ENCODE measurements around the gene DTX2.
"Not testable (repeated sequence)": the region's sequence is repeated elsewhere in the genome, so short reads cannot be mapped to it uniquely, and the experiment has no call there.

Gene DTX2

DNA sequence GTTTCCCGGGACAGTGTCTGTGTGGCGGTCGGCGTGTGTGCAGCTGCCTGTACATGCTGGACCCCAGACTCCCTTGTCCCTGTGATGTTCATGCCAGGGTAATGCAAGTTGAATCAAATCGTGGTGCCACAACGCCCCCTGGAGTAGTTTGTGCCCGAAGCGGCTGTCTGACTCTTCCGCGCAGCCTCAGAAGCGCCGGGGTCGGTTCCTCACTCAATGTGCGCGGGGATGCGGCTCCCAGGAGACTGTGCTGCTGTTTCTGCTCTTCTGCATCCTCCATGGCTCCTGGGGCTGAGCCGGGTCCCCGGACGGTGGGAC lies 38.4 kb downstream of the DTX2 start:
- DNase-seq (ENCODE audit: low read depth) = not testable (repeated sequence)

DNA sequence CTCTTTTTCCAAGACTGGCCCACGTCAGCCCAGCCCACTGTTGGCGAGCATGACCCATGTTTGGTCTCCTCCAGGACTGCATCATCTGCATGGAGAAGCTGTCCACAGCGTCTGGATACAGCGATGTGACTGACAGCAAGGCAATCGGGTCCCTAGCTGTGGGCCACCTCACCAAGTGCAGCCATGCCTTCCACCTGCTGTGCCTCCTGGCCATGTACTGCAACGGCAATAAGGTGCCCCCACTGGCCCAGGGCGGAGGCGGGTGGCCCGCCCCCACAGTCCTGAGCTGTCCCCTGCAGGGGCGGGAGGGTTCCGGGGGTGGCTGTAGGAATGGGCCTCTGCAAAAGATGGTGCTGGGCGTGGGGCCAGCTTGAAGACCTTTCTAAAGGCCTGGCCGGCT lies 40.7 kb downstream of the DTX2 start:
- not testable (repeated sequence) for DNase-seq (ENCODE audit: low read depth); H3K4me3 ChIP-seq (ENCODE audit: low read depth, low read length)

More for the DNA sequence above, 38.4 kb downstream of the DTX2 start:
- not testable (repeated sequence) for H3K4me3 ChIP-seq (ENCODE audit: low read depth, low read length)

DNA sequence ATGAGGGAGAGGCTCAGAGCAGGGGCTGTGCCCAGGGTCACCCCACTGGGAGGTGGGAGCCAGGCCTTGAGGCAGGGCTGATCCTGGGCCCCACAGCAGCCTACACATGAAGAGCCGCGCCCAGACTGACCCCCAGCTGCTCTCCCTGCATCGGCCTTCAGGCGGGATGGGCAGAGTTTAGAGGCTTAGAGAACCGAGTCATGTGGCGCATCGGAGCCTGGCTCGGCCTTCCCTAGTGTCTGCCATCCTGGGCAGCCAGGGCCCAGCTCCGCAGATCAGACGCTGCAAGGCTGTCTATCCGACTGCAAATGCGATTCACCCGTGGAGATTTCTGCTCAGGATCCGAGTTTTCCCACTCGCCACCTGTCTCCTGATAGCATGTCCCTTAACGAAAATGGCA lies 41.3 kb downstream of the DTX2 start:
- DNase-seq (ENCODE audit: low read depth); H3K4me3 ChIP-seq (ENCODE audit: low read depth, low read length): not testable (repeated sequence)

DNA sequence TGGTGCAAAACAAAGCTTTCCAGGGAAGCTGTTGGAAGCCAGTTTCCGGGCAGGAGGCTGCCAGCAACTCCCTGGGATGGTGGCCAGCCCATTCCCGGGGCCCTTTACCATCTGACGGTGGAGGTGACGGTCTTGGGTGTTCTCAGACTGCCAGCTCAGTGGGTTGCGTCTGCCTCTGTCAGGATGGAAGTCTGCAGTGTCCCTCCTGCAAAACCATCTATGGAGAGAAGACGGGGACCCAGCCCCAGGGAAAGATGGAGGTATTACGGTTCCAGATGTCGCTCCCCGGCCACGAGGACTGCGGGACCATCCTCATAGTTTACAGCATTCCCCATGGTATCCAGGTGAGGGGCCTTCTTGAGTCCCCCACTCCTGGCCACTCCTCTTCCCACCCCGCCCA lies 41.7 kb downstream of the DTX2 start:
- H3K4me3 ChIP-seq (ENCODE audit: low read depth, low read length); DNase-seq (ENCODE audit: low read depth): not testable (repeated sequence)

DNA sequence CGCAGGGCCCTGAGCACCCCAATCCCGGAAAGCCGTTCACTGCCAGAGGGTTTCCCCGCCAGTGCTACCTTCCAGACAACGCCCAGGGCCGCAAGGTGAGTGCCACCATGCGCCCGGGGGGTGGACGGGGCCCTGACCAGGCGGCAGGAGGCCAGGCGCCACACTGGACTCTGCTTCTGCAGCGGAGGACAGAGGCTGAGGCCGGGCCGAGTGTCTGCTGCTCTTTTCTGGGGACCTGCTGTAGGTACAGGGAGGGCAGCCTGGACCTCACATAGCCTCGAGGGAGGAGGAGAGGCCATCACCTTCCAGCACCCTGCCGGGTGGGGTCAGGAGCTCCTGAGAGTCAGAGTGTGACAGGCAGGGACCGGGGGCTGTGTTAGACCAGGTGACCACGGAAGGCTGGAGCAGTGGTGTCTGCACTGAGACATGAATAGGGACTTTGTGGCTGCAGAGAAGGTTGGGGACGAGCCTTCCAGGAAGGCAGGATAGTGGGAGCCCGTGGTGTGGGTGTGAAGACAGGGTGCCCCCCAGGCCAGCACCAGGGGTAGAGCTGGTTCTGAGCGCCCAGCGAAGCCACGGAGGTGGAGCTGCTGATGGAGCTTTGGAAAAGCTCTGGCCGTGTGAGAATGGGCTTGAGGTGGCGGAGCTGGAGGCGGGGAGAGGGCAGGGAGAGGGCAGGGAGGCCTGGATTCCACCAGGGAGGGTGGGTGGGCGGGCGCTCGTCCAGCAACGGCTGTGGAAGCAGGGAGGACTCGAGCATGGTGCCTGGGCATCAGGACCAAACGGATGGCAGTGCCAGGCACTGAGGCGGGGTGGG lies 43.0 kb downstream of the DTX2 start:
- not testable (repeated sequence) for H3K4me3 ChIP-seq (ENCODE audit: low read depth, low read length); DNase-seq (ENCODE audit: low read depth)

DNA sequence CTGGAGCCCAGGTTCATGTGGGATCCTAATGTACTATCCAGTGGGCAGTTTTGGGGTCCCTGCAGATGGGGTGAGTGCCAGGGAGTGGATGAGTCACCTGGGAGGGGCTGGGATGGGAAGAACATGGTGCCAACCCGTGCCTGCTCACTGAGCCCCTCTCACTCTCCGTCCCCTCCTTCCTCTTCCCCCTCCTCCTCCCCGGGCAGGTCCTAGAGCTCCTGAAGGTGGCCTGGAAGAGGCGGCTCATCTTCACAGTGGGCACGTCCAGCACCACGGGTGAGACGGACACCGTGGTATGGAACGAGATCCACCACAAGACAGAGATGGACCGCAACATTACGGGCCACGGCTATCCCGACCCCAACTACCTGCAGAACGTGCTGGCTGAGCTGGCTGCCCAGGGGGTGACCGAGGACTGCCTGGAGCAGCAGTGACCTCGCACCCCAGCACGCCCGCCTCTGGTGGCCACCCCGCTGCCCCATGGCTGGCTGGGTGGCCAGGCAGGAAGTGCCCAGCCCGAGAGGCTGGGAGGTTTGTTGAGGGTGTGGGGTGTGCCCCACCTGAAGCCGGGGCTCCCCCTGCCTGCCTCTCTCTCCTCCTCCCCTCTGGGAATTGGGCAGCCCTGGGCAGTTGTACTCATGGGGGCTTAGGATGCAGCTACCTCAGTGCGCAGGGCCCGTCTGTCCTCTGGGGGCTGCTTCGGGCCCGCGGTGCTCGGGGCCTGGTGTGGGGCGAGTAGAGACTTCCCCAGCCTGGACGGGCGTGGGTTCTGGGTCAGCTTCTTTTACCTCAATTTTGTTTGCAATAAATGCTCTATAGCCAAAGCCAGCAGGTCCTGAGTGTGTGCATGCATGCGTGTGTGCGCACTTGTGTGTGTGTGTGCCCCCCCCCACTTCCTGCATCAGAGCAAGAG lies 43.9 kb downstream of the DTX2 start:
- TF ChIP-seq MYC (IDR thresholded peaks at IDR 0.05; ENCODE audit: low read depth, low read length) (no peak), POLR2A (IDR thresholded peaks at IDR 0.05; ENCODE audit: extremely low read depth, insufficient read length) (no peak)
- TF ChIP-seq, protein P1, sequence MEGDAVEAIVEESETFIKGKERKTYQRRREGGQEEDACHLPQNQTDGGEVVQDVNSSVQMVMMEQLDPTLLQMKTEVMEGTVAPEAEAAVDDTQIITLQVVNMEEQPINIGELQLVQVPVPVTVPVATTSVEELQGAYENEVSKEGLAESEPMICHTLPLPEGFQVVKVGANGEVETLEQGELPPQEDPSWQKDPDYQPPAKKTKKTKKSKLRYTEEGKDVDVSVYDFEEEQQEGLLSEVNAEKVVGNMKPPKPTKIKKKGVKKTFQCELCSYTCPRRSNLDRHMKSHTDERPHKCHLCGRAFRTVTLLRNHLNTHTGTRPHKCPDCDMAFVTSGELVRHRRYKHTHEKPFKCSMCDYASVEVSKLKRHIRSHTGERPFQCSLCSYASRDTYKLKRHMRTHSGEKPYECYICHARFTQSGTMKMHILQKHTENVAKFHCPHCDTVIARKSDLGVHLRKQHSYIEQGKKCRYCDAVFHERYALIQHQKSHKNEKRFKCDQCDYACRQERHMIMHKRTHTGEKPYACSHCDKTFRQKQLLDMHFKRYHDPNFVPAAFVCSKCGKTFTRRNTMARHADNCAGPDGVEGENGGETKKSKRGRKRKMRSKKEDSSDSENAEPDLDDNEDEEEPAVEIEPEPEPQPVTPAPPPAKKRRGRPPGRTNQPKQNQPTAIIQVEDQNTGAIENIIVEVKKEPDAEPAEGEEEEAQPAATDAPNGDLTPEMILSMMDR (IDR thresholded peaks at IDR 0.05; ENCODE audit: low read depth, low read length) = no peak
- TF ChIP-seq, protein P2, sequence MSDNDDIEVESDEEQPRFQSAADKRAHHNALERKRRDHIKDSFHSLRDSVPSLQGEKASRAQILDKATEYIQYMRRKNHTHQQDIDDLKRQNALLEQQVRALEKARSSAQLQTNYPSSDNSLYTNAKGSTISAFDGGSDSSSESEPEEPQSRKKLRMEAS (IDR thresholded peaks at IDR 0.05; ENCODE audit: low read depth, low read length) = no peak
- DNase-seq (ENCODE audit: low read depth) = peak; percentile 5

DNA sequence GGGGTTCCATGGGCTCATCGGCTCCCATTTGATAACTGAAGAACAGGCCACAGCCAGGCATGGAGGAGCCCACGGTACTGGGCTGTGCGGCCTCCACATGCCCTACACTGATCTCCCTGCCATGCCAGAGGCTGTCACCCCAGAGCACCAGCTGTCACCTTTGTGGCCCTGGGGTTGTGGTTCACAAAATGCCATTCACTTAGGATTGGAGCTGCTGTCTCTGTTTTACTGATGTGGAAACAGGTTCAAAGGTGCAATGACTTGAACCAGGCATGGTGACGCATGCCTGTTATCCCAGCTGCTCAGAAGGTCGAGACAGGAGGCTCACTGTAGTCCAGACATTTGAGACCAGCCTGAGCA lies 44.6 kb downstream of the DTX2 start:
- no peak overlapping the region for H3K4me3 ChIP-seq (ENCODE audit: low read depth, low read length)
- DNase-seq (ENCODE audit: low read depth) = peak; percentile 5
- TF ChIP-seq, protein P1 (IDR thresholded peaks at IDR 0.05; ENCODE audit: low read depth, low read length) = no peak
- TF ChIP-seq POLR2A (IDR thresholded peaks at IDR 0.05; ENCODE audit: extremely low read depth, insufficient read length) (no peak), MYC (IDR thresholded peaks at IDR 0.05; ENCODE audit: low read depth, low read length) (no peak)
- TF ChIP-seq, protein P2 (IDR thresholded peaks at IDR 0.05; ENCODE audit: low read depth, low read length) = no peak

More for the DNA sequence above, 43.9 kb downstream of the DTX2 start:
- no peak overlapping the region for H3K4me3 ChIP-seq (ENCODE audit: low read depth, low read length)

DNA sequence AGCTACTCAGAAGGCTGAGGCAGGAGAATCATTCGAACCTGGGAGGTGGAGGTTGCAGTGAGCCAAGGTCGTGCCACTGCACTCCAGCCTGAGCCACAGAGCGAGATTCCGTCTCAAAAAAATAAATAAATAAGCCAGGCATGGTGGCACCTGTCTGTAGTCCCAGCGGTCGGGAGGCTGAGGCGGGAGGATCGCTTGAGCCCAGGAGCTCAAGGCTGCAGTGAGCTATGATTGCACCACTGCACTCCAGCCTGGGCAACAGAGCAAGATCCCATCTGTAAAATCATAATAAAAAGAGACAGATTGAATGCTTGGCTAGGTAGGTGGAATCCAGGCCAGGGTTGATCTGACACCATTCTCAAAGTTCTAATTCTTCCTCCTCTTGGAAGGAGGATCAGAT lies 45.1 kb downstream of the DTX2 start:
- not testable (repeated sequence) for H3K4me3 ChIP-seq (ENCODE audit: low read depth, low read length)
- peak; percentile 0 for DNase-seq (ENCODE audit: low read depth)

DNA sequence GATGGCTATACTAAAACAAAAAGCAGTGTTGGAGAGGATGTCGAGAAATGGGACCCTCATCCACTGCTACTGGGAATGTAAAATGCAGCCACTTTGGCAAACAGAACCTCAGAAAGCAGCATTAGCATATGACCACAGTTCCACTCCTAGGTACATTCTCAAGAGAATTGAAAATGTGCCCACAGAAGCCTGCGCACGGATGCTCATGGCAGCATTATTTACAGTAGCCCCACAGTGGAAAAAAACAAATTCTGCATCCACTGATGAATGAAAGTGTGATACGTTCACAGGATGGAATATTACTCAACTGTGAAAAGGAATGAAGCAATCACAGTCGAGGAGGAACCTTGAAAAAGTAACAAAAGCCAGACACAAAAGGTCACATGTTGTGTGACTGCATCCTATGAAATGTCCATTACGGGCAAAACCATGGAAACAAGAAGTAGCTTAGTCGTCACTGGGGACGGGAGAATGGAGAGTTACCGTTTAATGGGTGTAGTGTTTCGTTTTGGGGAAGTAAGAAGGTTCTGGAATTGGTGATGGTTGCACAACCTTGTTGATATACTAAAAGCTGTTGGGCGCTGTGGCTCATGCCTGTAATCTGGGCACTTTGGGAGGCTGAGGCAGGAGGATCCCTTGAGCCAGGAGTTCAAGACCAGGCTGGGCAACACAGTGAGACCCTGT lies 46.4 kb downstream of the DTX2 start:
- H3K4me3 ChIP-seq (ENCODE audit: low read depth, low read length) = no peak overlapping the region
- TF ChIP-seq, protein P1 (IDR thresholded peaks at IDR 0.05; ENCODE audit: low read depth, low read length) = no peak
- TF ChIP-seq, protein P2 (IDR thresholded peaks at IDR 0.05; ENCODE audit: low read depth, low read length) = peak; percentile 39; the same call in 1 of the 2 replicates
- TF ChIP-seq MYC (IDR thresholded peaks at IDR 0.05; ENCODE audit: low read depth, low read length) (no peak), POLR2A (IDR thresholded peaks at IDR 0.05; ENCODE audit: extremely low read depth, insufficient read length) (no peak)
- DNase-seq (ENCODE audit: low read depth) = peak; percentile 73
